HCT116 (cell line): ENCODE data around the gene PPIF. TPM values are rescaled to one million over a fixed set of nuclear protein-coding genes. Genes with fewer than 3 reads are reported as not detected.

Source experiments
- ATAC-seq: fragments of 200-7000 bp; cut with Tn5 transposase; 2 replicates; pipeline ENCODE4 v1.9.1; 2020; ENCODE audit warnings: mild to moderate bottlenecking, moderate library complexity
- BruUV-seq: library from RNA; stranded (reverse); fragments of 400-500 nt; replicated peaks from 2 replicates; lab custom pipeline; 2021; lab: Mats Ljungman, UMichigan
- CTCF ChIA-PET: fragments of 300-600 bp; sonication (Branson Sonifier 250); formaldehyde crosslinking; loops from one replicate; lab custom pipeline; 2021; ENCODE audit warnings: antibody characterized with exemption; lab: Charles Lee
- POLR2A ChIA-PET: fragments of 300-600, 350-600 bp; sonication (Branson Sonifier 250); formaldehyde crosslinking; loops from one replicate; lab custom pipeline; 2021; ENCODE audit warnings: antibody characterized with exemption; lab: Charles Lee
- RAD21 ChIA-PET, 2 experiments: fragments of 300-600 bp; sonication (Branson Sonifier 250); formaldehyde crosslinking; loops; one replicate each; lab custom pipeline; 2023; ENCODE audit warnings: low total read pairs in 2 of 2; ENCODE audit not compliant: uncharacterized antibody in 2 of 2, unreplicated experiment in 2 of 2, low non-redundant PET in 1 of 2; lab: Charles Lee
- DNase-seq: peaks from one replicate; pipeline ENCODE4 v3.0.0-alpha.2; 2010; ENCODE audit warnings: low read depth, low spot score
- H2AFZ ChIP-seq: fragments of 200-600 bp; shearing (Covaris generic), sonication (generic); 2 replicates; pipeline ENCODE4 v1.6.1; 2017; ENCODE audit warnings: low read depth, mixed run types, mixed read lengths, antibody characterized with exemption, low read length; ENCODE audit not compliant: poor library complexity, severe bottlenecking
- H3K27ac ChIP-seq: 2 replicates; pipeline ENCODE4 v1.5.1; 2012; ENCODE audit warnings: low read depth, low read length
- H3K27me3 ChIP-seq: fragments of 200-600 bp; sonication (generic); 2 replicates; pipeline ENCODE4 v1.6.1; 2016; ENCODE audit warnings: mixed run types, low read length, mixed read lengths; ENCODE audit not compliant: insufficient read depth
- H3K36me3 ChIP-seq, 2 experiments: fragments of 200-500 bp in 1 of 2; fragments of 200-600 bp in 1 of 2; sonication (Bioruptor generic) in 1 of 2; sonication (generic) in 1 of 2; 2 replicates each; pipeline versions ENCODE4 v1.5.1 to v1.6.1; 2014 to 2016; ENCODE audit warnings: low read length in 2 of 2, inconsistent platforms in 1 of 2, mixed read lengths in 1 of 2, mixed run types in 1 of 2; ENCODE audit not compliant: insufficient read depth in 2 of 2, control insufficient read depth in 1 of 2
- H3K4me1 ChIP-seq, 2 experiments: fragments of 200-600 bp in 1 of 2; sonication (generic) in 1 of 2; 2 replicates each; pipeline versions ENCODE4 v1.5.1 to v1.6.1; 2012 to 2017; ENCODE audit warnings: low read length in 2 of 2, inconsistent platforms in 1 of 2, mild to moderate bottlenecking in 1 of 2, mixed read lengths in 1 of 2, mixed run types in 1 of 2, moderate library complexity in 1 of 2; ENCODE audit not compliant: insufficient read depth in 2 of 2, control insufficient read depth in 1 of 2
- H3K4me2 ChIP-seq: fragments of 200-600 bp; sonication (generic); 2 replicates; pipeline ENCODE4 v1.6.1; 2017; ENCODE audit warnings: mixed run types, low read length, mixed read lengths
- H3K4me3 ChIP-seq, 2 experiments: fragments of 200-600 bp in 1 of 2; sonication (generic) in 1 of 2; replicated peaks in 1 of 2; 2 replicates each; pipeline ENCODE4 v1.5.1; 2011 to 2016; ENCODE audit warnings: low read length in 2 of 2, control low read depth in 1 of 2, low read depth in 1 of 2, mild to moderate bottlenecking in 1 of 2, mixed read lengths in 1 of 2, mixed run types in 1 of 2
- H3K79me2 ChIP-seq: fragments of 200-600 bp; sonication (generic); 2 replicates; pipeline ENCODE4 v1.6.1; 2017; ENCODE audit warnings: mild to moderate bottlenecking, mixed run types, low read length, moderate library complexity, mixed read lengths; ENCODE audit not compliant: insufficient read depth
- H3K9ac ChIP-seq: fragments of 200-600 bp; sonication (generic); 2 replicates; pipeline ENCODE4 v1.6.1; 2016; ENCODE audit warnings: low read length, mixed read lengths
- H3K9me2 ChIP-seq: fragments of 200-600 bp; sonication (generic), shearing (Covaris generic); 2 replicates; pipeline ENCODE4 v1.6.1; 2017; ENCODE audit warnings: mixed run types, mild to moderate bottlenecking, moderate library complexity; ENCODE audit not compliant: insufficient read depth
- H3K9me3 ChIP-seq, 2 experiments: fragments of 200-500 bp in 1 of 2; fragments of 200-600 bp in 1 of 2; sonication (Bioruptor generic) in 1 of 2; sonication (generic) in 1 of 2; 2 replicates each; pipeline ENCODE4 v1.6.1; 2014 to 2017; ENCODE audit warnings: low read length in 2 of 2, mixed read lengths in 2 of 2, inconsistent platforms in 1 of 2, low read depth in 1 of 2, mild to moderate bottlenecking in 1 of 2, mixed run types in 1 of 2, moderate library complexity in 1 of 2; ENCODE audit not compliant: control insufficient read depth in 1 of 2, insufficient read depth in 1 of 2
- H4K20me1 ChIP-seq: fragments of 200-600 bp; sonication (generic), shearing (Covaris generic); 2 replicates; pipeline ENCODE4 v1.6.1; 2017; ENCODE audit warnings: mixed run types, mild to moderate bottlenecking, moderate library complexity; ENCODE audit not compliant: insufficient read depth
- ELF1 ChIP-seq: IDR thresholded peaks from 2 replicates; pipeline ENCODE4 v1.6.1; 2012; ENCODE audit warnings: low read depth, borderline replicate concordance
- FOSL1 ChIP-seq: IDR thresholded peaks from 2 replicates; pipeline ENCODE4 v1.6.1; 2012; ENCODE audit warnings: low read depth
- JUND ChIP-seq: IDR thresholded peaks from 2 replicates; pipeline ENCODE4 v1.6.1; 2012
- SRF ChIP-seq: IDR thresholded peaks from 2 replicates; pipeline ENCODE4 v1.6.1; 2012; ENCODE audit warnings: low read depth
- TCF7L2 ChIP-seq: IDR thresholded peaks from 2 replicates; pipeline ENCODE4 v1.7.0; 2011; ENCODE audit warnings: borderline replicate concordance, inconsistent platforms; ENCODE audit not compliant: insufficient read depth, insufficient read length; ENCODE audit errors: extremely low read depth
- ZNF274 ChIP-seq: fragments of 200-500 bp; sonication (Bioruptor generic); IDR thresholded peaks from 2 replicates; pipeline ENCODE4 v1.6.1; 2014; ENCODE audit warnings: mild to moderate bottlenecking, low read depth, low read length, inconsistent platforms
- intact Hi-C: fragments of 100-400 bp; cut with micrococcal nuclease; formaldehyde crosslinking; loops from 2 replicates; pipeline ENCODE4 v1.10.0; 2022
- total RNA-seq: library from RNA; stranded (reverse); gene quantifications from one replicate; pipeline ENCODE4 v1.2.1, GENCODE V29; 2021; ENCODE audit not compliant: unreplicated experiment
- TF ChIP-seq, protein P1 (sequence below): IDR thresholded peaks from 2 replicates; pipeline ENCODE4 v1.6.1; 2012

Gene PPIF
- total RNA-seq, 1 experiment from 2014 or later: 85.0 TPM

DNA sequence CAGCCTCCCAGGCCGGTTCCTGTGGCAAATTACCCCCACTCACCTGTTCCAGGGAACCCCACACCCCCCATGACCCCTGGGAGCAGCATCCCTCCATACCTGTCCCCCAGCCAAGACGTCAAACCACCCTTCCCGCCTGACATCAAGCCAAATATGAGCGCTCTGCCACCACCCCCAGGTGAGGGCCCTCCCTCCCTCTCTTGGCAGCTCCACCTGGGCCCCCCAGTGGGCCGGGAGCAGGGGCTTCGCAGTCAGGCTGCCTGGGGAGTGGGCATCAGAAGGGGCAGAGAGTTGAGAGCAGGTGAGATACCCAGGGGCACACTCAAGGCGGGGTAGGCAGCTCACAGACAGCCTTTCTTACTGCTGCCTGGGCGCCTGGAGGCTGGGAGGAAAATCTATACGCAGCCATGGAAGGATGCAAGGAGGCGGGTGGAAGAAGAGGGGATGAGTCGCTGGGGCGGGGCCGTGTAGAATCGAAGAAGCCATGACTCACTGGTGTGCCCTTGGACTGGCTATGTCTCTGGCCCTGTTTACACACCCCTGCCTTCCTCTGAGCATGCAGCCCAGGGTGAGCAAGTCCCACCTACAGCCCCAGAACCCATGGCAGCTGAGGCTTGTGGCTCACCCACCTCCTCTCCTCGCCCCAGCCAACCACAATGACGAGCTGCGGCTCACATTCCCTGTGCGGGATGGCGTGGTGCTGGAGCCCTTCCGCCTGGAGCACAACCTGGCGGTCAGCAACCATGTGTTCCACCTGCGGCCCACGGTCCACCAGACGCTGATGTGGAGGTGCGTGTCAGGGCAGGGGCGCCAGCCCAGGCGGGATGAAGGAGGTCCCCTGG, 48.6 kb upstream of the PPIF start:
- Histone ChIP-seq H3K79me2 (no peaks in the 10 kb centered on the region), H3K4me1 (peaks cover 18 to 39% of the 10 kb centered on the region in 2 experiments), H3K36me3 (peaks cover 7 to 10% of the 10 kb centered on the region in 2 experiments; a peak in 2 of 4 replicates), H3K4me3 (peak overlapping the region in 1 of 2 experiments; percentile 35; a peak in 2 of 4 replicates), H2AFZ (no peak overlapping the region), H3K27me3 (no peaks in the 10 kb centered on the region), H3K9ac (peak overlapping the region; percentile 56), H4K20me1 (no peaks in the 10 kb centered on the region), H3K9me3 (no peaks in the 10 kb centered on the region), H3K4me2 (peak overlapping the region; percentile 76), H3K9me2 (no peaks in the 10 kb centered on the region), H3K27ac (peak overlapping the region; percentile 38)
- intact Hi-C loops: loop anchor here (5.0 kb wide), 1 partner anchor 194 kb away; no protein-coding TSS in a partner anchor
- ChIA-PET POLR2A (no interaction called here), CTCF (no interaction called here), RAD21 (no interaction called here)
- DNase-seq (peak; percentile 53), ATAC-seq (peak; percentile 84)
- BruUV-seq: no TSS peak
- 0 out of 2 replicates have a peak, but pooled peaks have one; percentile 43 for TF ChIP-seq FOSL1
- no peak for TF ChIP-seq SRF
- no peak for TF ChIP-seq TCF7L2
- TF ChIP-seq ELF1: no peak

DNA sequence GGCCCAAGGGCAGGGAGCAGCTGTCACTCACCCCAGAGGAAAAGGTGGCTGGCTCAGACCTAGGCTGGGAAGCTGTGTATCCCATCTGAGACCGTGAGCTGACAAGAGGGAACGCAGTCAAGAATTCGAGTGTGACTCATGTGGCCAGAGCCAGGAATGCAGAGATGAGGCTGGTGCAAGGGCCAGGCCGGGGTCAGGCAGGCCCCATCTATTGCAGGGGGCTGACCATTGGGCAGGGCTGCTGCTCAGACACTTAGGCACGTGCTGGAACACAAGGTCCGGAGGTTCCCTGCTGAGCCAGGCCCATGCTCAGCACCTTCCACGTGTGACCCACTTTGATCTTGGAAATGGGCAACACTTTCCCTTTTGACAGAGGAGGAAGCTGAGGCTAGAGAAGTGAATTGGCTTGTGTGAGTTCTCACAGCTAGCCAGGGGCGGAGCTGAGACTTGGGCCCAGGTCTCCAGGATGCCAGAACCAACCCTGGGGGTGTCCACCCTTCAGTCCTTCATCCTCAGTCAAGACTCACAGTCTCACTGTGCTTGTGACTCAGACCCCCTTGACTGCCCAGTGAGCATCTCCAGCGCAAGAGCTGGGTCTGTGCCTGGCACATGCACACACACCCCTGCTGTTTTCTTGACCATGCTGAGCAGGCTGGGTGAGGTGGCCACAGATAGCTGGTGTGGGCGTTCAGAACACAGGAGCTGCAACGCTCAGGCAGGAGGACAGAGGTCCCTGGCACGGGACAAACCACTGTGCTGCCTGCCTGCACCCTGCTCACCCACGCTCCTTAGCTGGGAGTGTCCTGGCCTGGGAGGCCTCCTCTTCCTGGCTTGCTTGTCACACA, 47.6 kb upstream of the PPIF start:
- Histone ChIP-seq H3K4me3 (peak overlapping the region in 1 of 2 experiments; percentile 35; a peak in 1 of 4 replicates), H4K20me1 (no peaks in the 10 kb centered on the region)
- TF ChIP-seq, protein P1, sequence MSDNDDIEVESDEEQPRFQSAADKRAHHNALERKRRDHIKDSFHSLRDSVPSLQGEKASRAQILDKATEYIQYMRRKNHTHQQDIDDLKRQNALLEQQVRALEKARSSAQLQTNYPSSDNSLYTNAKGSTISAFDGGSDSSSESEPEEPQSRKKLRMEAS: peak; percentile 58; the same call in 1 of the 2 replicates
- TF ChIP-seq JUND: peak; percentile 8; the same call in 1 of the 2 replicates
- TF ChIP-seq ZNF274: no peak
- TF ChIP-seq, all 23 proteins: peak for 2
- H3K9ac ChIP-seq: peak overlapping the region; percentile 56
- H3K36me3 ChIP-seq: peaks cover 7 to 10% of the 10 kb centered on the region in 2 experiments; a peak in 2 of 4 replicates
- peak overlapping the region; percentile 76 for H3K4me2 ChIP-seq
- H3K4me1 ChIP-seq: peaks cover 18 to 33% of the 10 kb centered on the region in 2 experiments
- intact Hi-C loops: loop anchor here (5.0 kb wide), 1 partner anchor 193 kb away; no protein-coding TSS in a partner anchor
- no TSS peak for BruUV-seq
- H3K79me2 ChIP-seq: no peaks in the 10 kb centered on the region
- no peak overlapping the region for H2AFZ ChIP-seq
- no peaks in the 10 kb centered on the region for H3K9me3 ChIP-seq
- DNase-seq: no peak
- ChIA-PET CTCF (no interaction called here), POLR2A (no interaction called here), RAD21 (interaction anchor here in 1 of 2 experiments (0.5 kb wide), 1 partner anchor 232 kb away, joined by 9 read pairs; no protein-coding TSS in a partner anchor)
- H3K9me2 ChIP-seq: no peaks in the 10 kb centered on the region
- peak overlapping the region; percentile 38 for H3K27ac ChIP-seq
- peak; percentile 79 for ATAC-seq
- no peaks in the 10 kb centered on the region for H3K27me3 ChIP-seq
